PC-3 (cell line): ENCODE measurements around the gene AIG1. TPM values are rescaled to one million over a fixed set of nuclear protein-coding genes. Genes with fewer than 3 reads are reported as not detected.

ENCODE experiments used
- ATAC-seq: fragments of 200-7000 bp; cut with Tn5 transposase; 2 replicates; pipeline ENCODE4 v1.9.1; 2020; ENCODE audit warnings: mild to moderate bottlenecking, moderate library complexity
- BruUV-seq: library from RNA; stranded (reverse); fragments of 400-500 nt; replicated peaks from 2 replicates; lab custom pipeline; 2021; lab: Mats Ljungman, UMichigan
- CTCF ChIA-PET: fragments of 300-600 bp; sonication (Branson Sonifier 250); formaldehyde crosslinking; loops from one replicate; lab custom pipeline; 2022; ENCODE audit warnings: antibody characterized with exemption; lab: Charles Lee
- POLR2A ChIA-PET: fragments of 300-600 bp; sonication (Branson Sonifier 250); formaldehyde crosslinking; loops from one replicate; lab custom pipeline; 2022; ENCODE audit warnings: antibody characterized with exemption; ENCODE audit not compliant: unreplicated experiment; lab: Charles Lee
- DNase-seq: peaks from one replicate; pipeline ENCODE4 v3.0.0-alpha.2; 2015
- H2AFZ ChIP-seq: fragments of 300-600 bp; sonication (generic); 2 replicates; pipeline ENCODE4 v1.6.0; 2016; ENCODE audit warnings: antibody characterized with exemption, low read length
- H3F3A ChIP-seq: fragments of 300-600 bp; sonication (generic); one replicate; pipeline ENCODE4 v1.6.0; 2017; ENCODE audit warnings: antibody characterized with exemption, low read length, control low read depth, mild to moderate bottlenecking; ENCODE audit not compliant: unreplicated experiment
- H3K27ac ChIP-seq: fragments of 300-600 bp; sonication (generic); 2 replicates; pipeline ENCODE4 v1.5.1; 2016; ENCODE audit warnings: mild to moderate bottlenecking, low read length
- H3K27me3 ChIP-seq: fragments of 300-600 bp; sonication (generic); 2 replicates; pipeline ENCODE4 v1.6.1; 2016; ENCODE audit warnings: low read length, mixed read lengths
- H3K36me3 ChIP-seq: fragments of 300-600 bp; sonication (generic); 2 replicates; pipeline ENCODE4 v1.6.1; 2016; ENCODE audit warnings: low read depth, mixed run types, low read length, mixed read lengths
- H3K4me1 ChIP-seq: fragments of 300-600 bp; sonication (generic); 2 replicates; pipeline ENCODE4 v1.5.1; 2016; ENCODE audit warnings: low read length; ENCODE audit not compliant: insufficient read depth
- H3K4me2 ChIP-seq: fragments of 300-600 bp; sonication (generic); 2 replicates; pipeline ENCODE4 v1.6.0; 2016; ENCODE audit warnings: low read length
- H3K4me3 ChIP-seq: fragments of 300-600 bp; sonication (generic); 2 replicates; pipeline ENCODE4 v1.5.1; 2016; ENCODE audit warnings: mild to moderate bottlenecking, low read length, mixed read lengths
- H3K79me2 ChIP-seq: fragments of 300-600 bp; sonication (generic); 2 replicates; pipeline ENCODE4 v1.6.1; 2017; ENCODE audit warnings: low read length, mixed read lengths
- H3K9ac ChIP-seq: fragments of 300-600 bp; sonication (generic); 2 replicates; pipeline ENCODE4 v1.6.0; 2016; ENCODE audit warnings: mild to moderate bottlenecking, low read length
- H3K9me2 ChIP-seq: fragments of 300-600 bp; sonication (generic); replicated peaks from 2 replicates; pipeline ENCODE4 v1.6.1; 2016; ENCODE audit warnings: mixed run types, low read length, mixed read lengths
- H3K9me3 ChIP-seq: fragments of 300-600 bp; sonication (generic); 2 replicates; pipeline ENCODE4 v1.6.1; 2016; ENCODE audit warnings: low read length, mixed read lengths
- H4K20me1 ChIP-seq: fragments of 300-600 bp; sonication (generic); 2 replicates; pipeline ENCODE4 v1.6.1; 2016; ENCODE audit warnings: low read length, mixed read lengths
- EZH2 ChIP-seq: fragments of 300-600 bp; sonication (generic); IDR thresholded peaks from one replicate; pipeline ENCODE4 v1.6.1; 2017; ENCODE audit warnings: antibody characterized with exemption, mild to moderate bottlenecking, low read length; ENCODE audit not compliant: unreplicated experiment
- EZH2phosphoT487 ChIP-seq: fragments of 300-600 bp; sonication (generic); IDR thresholded peaks from 2 replicates; pipeline ENCODE4 v1.6.1; 2018; ENCODE audit warnings: mild to moderate bottlenecking, antibody characterized with exemption, low read length, borderline replicate concordance
- intact Hi-C: fragments of 100-400 bp; cut with micrococcal nuclease; formaldehyde crosslinking; loops from 2 replicates; pipeline ENCODE4 v1.9.0; 2023
- total RNA-seq: library from RNA; depleted of rRNA; stranded (reverse); fragments of >200 nt; gene quantifications from 2 replicates; pipeline ENCODE4 v1.2.3, GENCODE V29; 2014
- TF ChIP-seq, protein P1 (sequence below): fragments of 300-600 bp; sonication (generic); conservative IDR thresholded peaks from 2 replicates; pipeline ENCODE4 v1.5.1; 2017; ENCODE audit warnings: antibody characterized with exemption, low read depth, mild to moderate bottlenecking, low read length

Gene AIG1
- total RNA-seq, 1 experiment from 2014 or later, result 32.7 TPM

DNA sequence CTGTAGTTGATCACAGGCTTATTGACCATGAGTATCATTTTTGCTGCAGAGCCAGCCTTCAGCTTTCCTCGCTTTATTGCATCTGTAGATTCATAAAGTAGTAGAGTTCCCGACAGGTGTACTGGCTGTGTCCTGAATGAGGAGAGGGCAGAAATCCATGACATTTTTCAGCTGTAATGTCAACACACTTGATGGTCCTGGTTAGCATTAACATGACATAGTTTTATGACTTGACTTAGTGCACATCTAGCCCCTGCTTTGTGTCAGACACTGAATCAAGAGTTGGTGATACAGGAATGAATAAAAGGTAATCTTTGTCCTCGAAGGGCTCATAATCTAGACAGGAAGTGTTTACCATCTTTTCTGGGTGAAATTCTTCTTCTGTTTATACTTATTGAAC, 55.0 kb downstream of the AIG1 start:
- H3K4me3 ChIP-seq, result no peak overlapping the region
- no peaks in the 10 kb centered on the region; the same call in 1 of the 2 replicates for H3K36me3 ChIP-seq
- H3K27me3 ChIP-seq, result no peaks in the 10 kb centered on the region
- H2AFZ ChIP-seq, result no peak overlapping the region
- no peak for TF ChIP-seq EZH2phosphoT487
- no peak for TF ChIP-seq EZH2
- TF ChIP-seq, protein P1, sequence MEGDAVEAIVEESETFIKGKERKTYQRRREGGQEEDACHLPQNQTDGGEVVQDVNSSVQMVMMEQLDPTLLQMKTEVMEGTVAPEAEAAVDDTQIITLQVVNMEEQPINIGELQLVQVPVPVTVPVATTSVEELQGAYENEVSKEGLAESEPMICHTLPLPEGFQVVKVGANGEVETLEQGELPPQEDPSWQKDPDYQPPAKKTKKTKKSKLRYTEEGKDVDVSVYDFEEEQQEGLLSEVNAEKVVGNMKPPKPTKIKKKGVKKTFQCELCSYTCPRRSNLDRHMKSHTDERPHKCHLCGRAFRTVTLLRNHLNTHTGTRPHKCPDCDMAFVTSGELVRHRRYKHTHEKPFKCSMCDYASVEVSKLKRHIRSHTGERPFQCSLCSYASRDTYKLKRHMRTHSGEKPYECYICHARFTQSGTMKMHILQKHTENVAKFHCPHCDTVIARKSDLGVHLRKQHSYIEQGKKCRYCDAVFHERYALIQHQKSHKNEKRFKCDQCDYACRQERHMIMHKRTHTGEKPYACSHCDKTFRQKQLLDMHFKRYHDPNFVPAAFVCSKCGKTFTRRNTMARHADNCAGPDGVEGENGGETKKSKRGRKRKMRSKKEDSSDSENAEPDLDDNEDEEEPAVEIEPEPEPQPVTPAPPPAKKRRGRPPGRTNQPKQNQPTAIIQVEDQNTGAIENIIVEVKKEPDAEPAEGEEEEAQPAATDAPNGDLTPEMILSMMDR, result no peak
- H3K9ac ChIP-seq, result no peak overlapping the region
- ChIA-PET POLR2A (no interaction called here), CTCF (no interaction called here)
- H3K27ac ChIP-seq, result no peak overlapping the region
- no peaks in the 10 kb centered on the region for H4K20me1 ChIP-seq
- no peak overlapping the region for H3K4me2 ChIP-seq
- no peak for ATAC-seq
- H3K79me2 ChIP-seq, result no peaks in the 10 kb centered on the region
- no peaks in the 10 kb centered on the region for H3K4me1 ChIP-seq
- H3K9me3 ChIP-seq, result no peaks in the 10 kb centered on the region
- DNase-seq, result no peak
- H3K9me2 ChIP-seq, result no peaks in the 10 kb centered on the region
- BruUV-seq, result no TSS peak
- intact Hi-C loops, result no loop called here
- no peaks in the 10 kb centered on the region for H3F3A ChIP-seq

DNA sequence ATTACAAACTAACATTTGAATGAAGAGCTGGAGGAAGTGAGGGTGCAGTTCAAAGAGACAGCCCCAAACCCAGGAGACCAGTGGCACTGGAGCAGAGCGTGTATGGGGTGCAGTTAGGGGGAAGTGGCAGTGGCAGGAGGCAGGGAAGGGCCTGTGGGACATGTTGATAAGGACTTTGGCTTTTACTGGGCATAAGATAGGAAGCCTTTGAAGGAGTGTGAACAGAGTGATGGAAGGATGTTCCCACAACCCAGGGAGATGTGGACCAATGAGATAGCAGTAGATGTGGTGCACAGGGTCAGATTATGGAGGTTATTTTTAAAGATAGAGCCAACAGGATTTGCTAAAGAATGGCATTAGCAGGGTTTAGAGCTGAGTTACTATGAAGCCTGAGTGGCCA, 56.4 kb downstream of the AIG1 start:
- H3K4me3 ChIP-seq, result no peak overlapping the region
- no peak overlapping the region for H3K4me2 ChIP-seq
- CTCF ChIA-PET, result no interaction called here
- POLR2A ChIA-PET, result no interaction called here
- intact Hi-C loops, result no loop called here
- no peak for ATAC-seq
- H3K9me3 ChIP-seq, result no peaks in the 10 kb centered on the region
- no peaks in the 10 kb centered on the region for H3K27me3 ChIP-seq
- no TSS peak for BruUV-seq
- no peak overlapping the region for H2AFZ ChIP-seq
- no peaks in the 10 kb centered on the region for H3K9me2 ChIP-seq
- H3F3A ChIP-seq, result no peaks in the 10 kb centered on the region
- no peaks in the 10 kb centered on the region for H3K79me2 ChIP-seq
- H3K27ac ChIP-seq, result no peak overlapping the region
- no peaks in the 10 kb centered on the region; the same call in 1 of the 2 replicates for H3K36me3 ChIP-seq
- H3K4me1 ChIP-seq, result no peaks in the 10 kb centered on the region
- TF ChIP-seq EZH2phosphoT487 (no peak), EZH2 (no peak)
- TF ChIP-seq, protein P1, result no peak
- H4K20me1 ChIP-seq, result no peaks in the 10 kb centered on the region
- no peak overlapping the region for H3K9ac ChIP-seq
- DNase-seq, result no peak

DNA sequence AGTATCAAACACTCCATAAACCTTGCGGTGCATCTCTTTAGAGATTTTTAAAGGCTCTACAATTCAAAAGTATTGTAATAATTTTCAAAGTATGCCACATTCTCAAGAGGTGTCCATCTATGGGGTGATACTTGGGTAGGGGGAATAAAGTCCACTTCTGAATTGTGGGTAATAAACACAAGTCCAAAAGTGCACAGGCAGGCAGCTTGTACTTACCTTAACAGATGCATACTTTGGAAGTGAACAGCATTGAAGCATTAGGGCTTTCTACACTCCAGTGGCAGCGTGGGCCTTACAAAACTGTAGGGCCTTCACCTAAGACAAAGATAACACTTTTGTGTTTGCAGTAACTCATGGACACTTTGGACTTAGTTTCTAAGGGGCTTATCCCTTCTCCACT, 58.6 kb downstream of the AIG1 start:
- CTCF ChIA-PET, result no interaction called here
- Histone ChIP-seq H3K36me3 (no peaks in the 10 kb centered on the region; the same call in 1 of the 2 replicates), H2AFZ (no peak overlapping the region), H3K4me2 (no peak overlapping the region), H3K4me1 (no peaks in the 10 kb centered on the region), H3K79me2 (no peaks in the 10 kb centered on the region), H3K9ac (no peak overlapping the region), H3K9me3 (no peaks in the 10 kb centered on the region), H4K20me1 (no peaks in the 10 kb centered on the region), H3K27ac (no peak overlapping the region), H3K4me3 (no peak overlapping the region), H3F3A (no peaks in the 10 kb centered on the region), H3K27me3 (no peaks in the 10 kb centered on the region), H3K9me2 (no peaks in the 10 kb centered on the region)
- DNase-seq (no peak), ATAC-seq (no peak)
- BruUV-seq, result no TSS peak
- no peak for TF ChIP-seq EZH2phosphoT487
- TF ChIP-seq EZH2, result no peak
- TF ChIP-seq, protein P1, result no peak
- POLR2A ChIA-PET, result no interaction called here
- intact Hi-C loops, result no loop called here
